Omental fat pad (tissue), 4 donors: ENCODE data around the gene PDZRN3. TPM values are rescaled to one million over a fixed set of nuclear protein-coding genes. Genes with fewer than 3 reads are reported as not detected.

Experiments
- ATAC-seq: fragments of 150-250 bp; one replicate; pipeline ENCODE4 v1.9.1; 2016; ENCODE audit warnings: mild to moderate bottlenecking, moderate library complexity; ENCODE audit not compliant: low FRiP score
- DNase-seq: peaks from one replicate; pipeline ENCODE4 v3.0.0-alpha.2; 2019; ENCODE audit warnings: low spot score
- CTCF ChIP-seq, 3 donors: fragments of 450-650 bp; IDR thresholded peaks; one replicate each; pipeline ENCODE4 v1.5.1; 2016 to 2017; ENCODE audit warnings: antibody characterized with exemption in 3 of 3, mild to moderate bottlenecking in 3 of 3, moderate library complexity in 2 of 3
- total RNA-seq, 4 donors: library from RNA; depleted of rRNA; stranded (reverse); fragments of >200 nt; gene quantifications; one replicate each; pipeline ENCODE4 v1.1.0, GENCODE V29; 2016

PDZRN3 gene
- total RNA-seq, 4 donors from 2014 or later: 22.8 to 47.4 (median 37.5) TPM

GRCh38 chr3:73663495-73663894 lies 38.8 kb upstream of the PDZRN3 start:
- TF ChIP-seq CTCF (IDR thresholded peaks at IDR 0.05): no peak
- ATAC-seq: no peak
- DNase-seq: no peak

GRCh38 chr3:73661265-73661664 lies 36.5 kb upstream of the PDZRN3 start:
- no peak for ATAC-seq
- no peak for TF ChIP-seq CTCF (IDR thresholded peaks at IDR 0.05)
- no peak for DNase-seq

GRCh38 chr3:73658227-73658626 lies 33.5 kb upstream of the PDZRN3 start:
- ATAC-seq (no peak), DNase-seq (no peak)
- TF ChIP-seq CTCF (IDR thresholded peaks at IDR 0.05): no peak

- no peak for ATAC-seq
- DNase-seq: no peak
- no peak for TF ChIP-seq CTCF (IDR thresholded peaks at IDR 0.05)
These were observed 32.4 kb upstream of the PDZRN3 start for GRCh38 chr3:73657186-73657585.

GRCh38 chr3:73656241-73656890 lies 31.6 kb upstream of the PDZRN3 start:
- DNase-seq: no peak
- ATAC-seq: no peak
- no peak for TF ChIP-seq CTCF (IDR thresholded peaks at IDR 0.05)

GRCh38 chr3:73655197-73655596 lies 30.5 kb upstream of the PDZRN3 start:
- ATAC-seq (no peak), DNase-seq (no peak)

More at GRCh38 chr3:73655197-73655596, 30.5 kb upstream of the PDZRN3 start:
- no peak for TF ChIP-seq CTCF (IDR thresholded peaks at IDR 0.05)
